ENCODE measurements around the gene NT5DC1. TPM values are rescaled to one million over a fixed set of nuclear protein-coding genes. Genes with fewer than 3 reads are reported as not detected.

Gene NT5DC1
- total and polyA plus RNA-seq, 10 of the 15 experiments (the other 5 are each of a cell fraction or from before 2014, with no cell fraction given), result 40.8 to 140 (median 66.8) TPM

DNA sequence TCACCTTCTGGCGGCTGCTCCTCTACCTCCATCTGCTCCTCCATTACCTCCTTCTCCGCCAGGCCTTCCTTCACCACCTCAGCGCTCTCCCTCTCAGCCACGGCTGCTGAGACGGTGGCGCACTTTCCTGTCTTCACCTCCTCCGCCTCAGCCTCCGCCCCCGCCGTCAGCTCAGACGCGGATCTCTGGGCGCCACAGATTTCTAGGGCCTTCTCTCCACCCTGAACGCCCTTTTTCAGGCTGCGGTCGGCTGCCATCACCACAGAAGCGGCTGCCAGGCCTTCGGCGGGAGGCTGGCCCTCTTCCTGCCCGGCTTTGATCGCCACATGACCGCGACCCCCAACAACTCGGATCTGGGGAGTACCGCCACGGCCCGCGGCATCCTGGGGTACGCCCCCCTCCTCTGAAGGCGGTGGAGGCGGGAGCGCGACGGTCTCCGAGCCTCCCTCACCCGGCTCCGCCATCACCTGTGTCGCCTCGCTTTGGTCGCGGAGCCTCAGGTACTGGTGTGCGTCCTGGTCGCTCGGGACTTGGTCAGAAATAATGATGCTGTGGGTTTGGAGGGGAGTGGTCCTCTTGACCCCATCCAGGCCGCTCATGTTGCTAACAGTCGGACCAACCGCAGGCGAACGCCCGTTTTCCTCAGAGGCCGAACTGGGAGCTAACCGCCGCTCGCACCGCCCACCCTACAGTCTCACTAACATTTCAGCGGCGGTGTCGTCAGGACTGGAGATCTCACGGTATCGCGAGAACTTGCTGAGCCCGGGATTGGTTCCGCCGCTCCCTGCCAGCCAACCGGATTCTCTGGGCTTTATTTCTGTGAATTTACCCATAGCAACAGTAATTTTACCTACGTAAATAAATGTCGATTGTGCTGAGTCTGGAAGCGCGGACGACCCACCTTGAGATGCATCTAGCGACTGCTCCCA lies 178.8 kb downstream of the NT5DC1 start, which contains the start of gene TSPYL1 (continued):
- TF ChIP-seq IRF5 (IDR thresholded peaks at IDR 0.05; ENCODE audit: borderline replicate concordance) (peak; percentile 74), TARDBP (IDR thresholded peaks at IDR 0.05; ENCODE audit: borderline replicate concordance) (0 out of 2 replicates have a peak, but pooled peaks have one; percentile 5), MYB (IDR thresholded peaks at IDR 0.05; ENCODE audit: borderline replicate concordance, low read depth, low read length) (no peak), RAD21 (IDR thresholded peaks at IDR 0.05; ENCODE audit: insufficient read depth, low read depth, low read length) (no peak), CBFB (IDR thresholded peaks at IDR 0.05; ENCODE audit: low read depth) (peak; percentile 90), NRF1 (conservative IDR thresholded peaks at IDR 0.05; ENCODE audit: low read depth, low read length) (no peak), YY1 (IDR thresholded peaks at IDR 0.05; ENCODE audit: low read depth, low read length) (peak; percentile 78; the same call in 1 of the 2 replicates), SP1 (IDR thresholded peaks at IDR 0.05; ENCODE audit: low read depth, low read length) (peak; percentile 72), EED (IDR thresholded peaks at IDR 0.05; ENCODE audit: low read depth) (no peak), ETV6 (conservative IDR thresholded peaks at IDR 0.05 in 1 of 2, IDR thresholded peaks at IDR 0.05 in 1 of 2; ENCODE audit: borderline replicate concordance in 1 of 2, low read depth in 1 of 2) (no peak), BRCA1 (IDR thresholded peaks at IDR 0.05; ENCODE audit: low read depth, low read length) (peak; percentile 81), GATAD2B (conservative IDR thresholded peaks at IDR 0.05; ENCODE audit: low read depth) (peak; percentile 66), ZNF384 (IDR thresholded peaks at IDR 0.05; ENCODE audit: borderline replicate concordance, low read depth, low read length) (0 out of 2 replicates have a peak, but pooled peaks have one; percentile 1), TCF12 (IDR thresholded peaks at IDR 0.05; ENCODE audit: low read depth, low read length) (0 out of 2 replicates have a peak, but pooled peaks have one; percentile 5), HDGF (IDR thresholded peaks at IDR 0.05) (peak; percentile 92; the same call in 1 of the 2 replicates), NFIC (IDR thresholded peaks at IDR 0.05; ENCODE audit: low read depth, low read length) (no peak), NFXL1 (IDR thresholded peaks at IDR 0.05; ENCODE audit: borderline replicate concordance) (no peak)
- TF ChIP-seq, protein P1, sequence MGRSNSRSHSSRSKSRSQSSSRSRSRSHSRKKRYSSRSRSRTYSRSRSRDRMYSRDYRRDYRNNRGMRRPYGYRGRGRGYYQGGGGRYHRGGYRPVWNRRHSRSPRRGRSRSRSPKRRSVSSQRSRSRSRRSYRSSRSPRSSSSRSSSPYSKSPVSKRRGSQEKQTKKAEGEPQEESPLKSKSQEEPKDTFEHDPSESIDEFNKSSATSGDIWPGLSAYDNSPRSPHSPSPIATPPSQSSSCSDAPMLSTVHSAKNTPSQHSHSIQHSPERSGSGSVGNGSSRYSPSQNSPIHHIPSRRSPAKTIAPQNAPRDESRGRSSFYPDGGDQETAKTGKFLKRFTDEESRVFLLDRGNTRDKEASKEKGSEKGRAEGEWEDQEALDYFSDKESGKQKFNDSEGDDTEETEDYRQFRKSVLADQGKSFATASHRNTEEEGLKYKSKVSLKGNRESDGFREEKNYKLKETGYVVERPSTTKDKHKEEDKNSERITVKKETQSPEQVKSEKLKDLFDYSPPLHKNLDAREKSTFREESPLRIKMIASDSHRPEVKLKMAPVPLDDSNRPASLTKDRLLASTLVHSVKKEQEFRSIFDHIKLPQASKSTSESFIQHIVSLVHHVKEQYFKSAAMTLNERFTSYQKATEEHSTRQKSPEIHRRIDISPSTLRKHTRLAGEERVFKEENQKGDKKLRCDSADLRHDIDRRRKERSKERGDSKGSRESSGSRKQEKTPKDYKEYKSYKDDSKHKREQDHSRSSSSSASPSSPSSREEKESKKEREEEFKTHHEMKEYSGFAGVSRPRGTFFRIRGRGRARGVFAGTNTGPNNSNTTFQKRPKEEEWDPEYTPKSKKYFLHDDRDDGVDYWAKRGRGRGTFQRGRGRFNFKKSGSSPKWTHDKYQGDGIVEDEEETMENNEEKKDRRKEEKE (IDR thresholded peaks at IDR 0.05), result no peak
- TF ChIP-seq, protein P2, sequence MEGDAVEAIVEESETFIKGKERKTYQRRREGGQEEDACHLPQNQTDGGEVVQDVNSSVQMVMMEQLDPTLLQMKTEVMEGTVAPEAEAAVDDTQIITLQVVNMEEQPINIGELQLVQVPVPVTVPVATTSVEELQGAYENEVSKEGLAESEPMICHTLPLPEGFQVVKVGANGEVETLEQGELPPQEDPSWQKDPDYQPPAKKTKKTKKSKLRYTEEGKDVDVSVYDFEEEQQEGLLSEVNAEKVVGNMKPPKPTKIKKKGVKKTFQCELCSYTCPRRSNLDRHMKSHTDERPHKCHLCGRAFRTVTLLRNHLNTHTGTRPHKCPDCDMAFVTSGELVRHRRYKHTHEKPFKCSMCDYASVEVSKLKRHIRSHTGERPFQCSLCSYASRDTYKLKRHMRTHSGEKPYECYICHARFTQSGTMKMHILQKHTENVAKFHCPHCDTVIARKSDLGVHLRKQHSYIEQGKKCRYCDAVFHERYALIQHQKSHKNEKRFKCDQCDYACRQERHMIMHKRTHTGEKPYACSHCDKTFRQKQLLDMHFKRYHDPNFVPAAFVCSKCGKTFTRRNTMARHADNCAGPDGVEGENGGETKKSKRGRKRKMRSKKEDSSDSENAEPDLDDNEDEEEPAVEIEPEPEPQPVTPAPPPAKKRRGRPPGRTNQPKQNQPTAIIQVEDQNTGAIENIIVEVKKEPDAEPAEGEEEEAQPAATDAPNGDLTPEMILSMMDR (IDR thresholded peaks at IDR 0.05 in 2 of 3, conservative IDR thresholded peaks at IDR 0.05 in 1 of 3; ENCODE audit: control insufficient read depth in 2 of 3, extremely low read depth in 1 of 3, insufficient read depth in 1 of 3, low read depth in 3 of 3, low read length in 3 of 3), result peak in 2 of 3 experiments; percentile 16 to 18; a peak in 1 of 6 replicates

Measured in GM12878 (cell line).